GM21515 (cell line): ENCODE measurements around the gene DNAH6.

Experiments
- ATAC-seq: cut with Tn5 transposase; IDR thresholded peaks from one replicate; pipeline ENCODE4 v1.9.1; 2021; ENCODE audit not compliant: unreplicated experiment

Gene DNAH6

GRCh38 chr2:84830758-84831500 is 314.6 kb downstream of the DNAH6 start:
- no peak for ATAC-seq

DNA sequence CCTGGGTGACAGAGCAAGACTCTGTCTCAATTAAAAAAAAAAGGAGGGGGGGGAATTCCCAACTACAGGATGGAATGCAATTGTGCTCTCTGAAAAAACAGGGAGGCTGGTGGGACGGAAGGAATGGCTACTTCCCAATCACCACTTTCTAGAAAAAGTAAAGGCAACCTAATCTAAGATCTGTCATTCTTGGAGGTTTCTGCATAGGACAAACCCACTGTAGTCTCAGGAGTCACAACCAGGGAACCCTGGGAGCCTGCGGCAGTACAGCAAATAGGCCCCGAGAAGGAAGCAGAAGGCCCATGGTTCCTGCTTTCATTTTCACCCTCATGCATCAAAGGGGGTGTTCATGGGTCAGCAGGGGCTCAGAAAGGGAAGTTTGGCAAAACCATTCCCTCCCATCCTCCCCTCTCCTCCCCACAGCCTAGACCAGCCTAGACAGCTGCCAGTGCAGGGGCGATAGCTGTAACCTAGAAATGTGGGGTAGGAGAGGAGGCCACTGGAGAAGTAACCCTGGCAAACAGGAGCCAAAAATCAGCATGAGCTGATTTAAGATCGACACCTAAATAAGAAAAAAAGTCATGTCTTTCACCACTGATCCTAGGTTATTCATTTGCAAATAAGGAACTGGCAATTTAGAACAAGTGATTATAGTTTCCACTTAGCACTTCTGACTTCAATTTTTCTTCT is 316.6 kb downstream of the DNAH6 start:
- ATAC-seq, result peak; percentile 95

- no peak for ATAC-seq
These were observed 317.3 kb downstream of the DNAH6 start for GRCh38 chr2:84833481-84834150.

GRCh38 chr2:84836215-84836614 is 319.9 kb downstream of the DNAH6 start:
- no peak for ATAC-seq

DNA sequence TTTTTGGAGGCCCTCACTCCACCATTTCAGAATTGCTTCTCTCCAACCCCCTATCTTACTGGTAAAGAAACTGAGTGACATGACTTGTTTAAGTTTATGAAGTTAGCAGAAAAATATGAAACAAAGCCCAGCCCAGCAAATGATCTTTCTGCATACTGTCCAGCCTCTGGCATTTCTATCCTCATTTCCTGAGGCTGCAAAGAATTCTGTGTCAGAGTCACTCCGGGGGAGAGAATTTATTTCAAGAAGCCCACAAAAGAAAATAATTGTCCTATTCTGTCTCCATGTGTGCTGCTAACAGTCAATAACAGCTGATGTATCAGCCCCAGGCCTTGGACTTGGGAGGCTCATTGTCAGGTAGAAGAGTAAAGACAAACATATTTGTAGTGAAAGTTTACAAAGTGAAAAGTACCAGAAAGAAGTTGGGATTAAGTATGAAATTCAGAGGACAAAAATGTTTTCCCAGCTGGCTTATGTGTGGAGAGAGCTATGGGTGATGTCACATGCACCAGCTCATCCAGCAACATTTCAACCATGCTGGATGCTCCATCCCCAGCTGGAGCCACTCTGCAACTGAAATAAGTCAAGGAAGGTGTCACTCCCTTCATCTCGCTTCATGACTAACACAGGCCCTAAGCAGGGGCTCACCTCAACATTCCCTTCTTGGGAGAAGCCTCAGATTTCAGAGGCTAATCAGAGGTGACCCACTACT is 322.3 kb downstream of the DNAH6 start:
- no peak for ATAC-seq

GRCh38 chr2:84839851-84840250 is 323.6 kb downstream of the DNAH6 start:
- ATAC-seq, result no peak

- no peak for ATAC-seq
These were observed 324.0 kb downstream of the DNAH6 start for GRCh38 chr2:84840306-84840705.

- no peak for ATAC-seq
These were observed 325.3 kb downstream of the DNAH6 start for GRCh38 chr2:84841577-84841976.

DNA sequence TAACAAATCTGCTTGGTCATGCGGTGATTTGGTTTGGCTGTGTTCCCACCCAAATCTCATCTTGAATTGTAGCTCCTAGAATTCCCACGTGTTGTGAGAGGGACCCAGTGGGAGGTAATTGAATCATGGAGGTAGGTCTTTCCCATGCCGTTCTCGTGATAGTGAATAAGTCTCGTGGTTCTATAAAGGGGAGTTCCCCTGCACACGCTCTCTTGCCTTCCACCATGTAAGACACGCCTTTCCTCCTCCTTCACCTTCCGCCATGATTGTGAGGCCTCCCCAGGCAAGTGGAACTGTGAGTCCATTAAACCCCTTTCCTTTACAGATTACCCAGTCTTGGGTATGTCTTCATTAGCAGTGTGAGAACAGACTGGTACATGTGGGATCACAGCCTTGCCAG is 327.8 kb downstream of the DNAH6 start:
- no peak for ATAC-seq

DNA sequence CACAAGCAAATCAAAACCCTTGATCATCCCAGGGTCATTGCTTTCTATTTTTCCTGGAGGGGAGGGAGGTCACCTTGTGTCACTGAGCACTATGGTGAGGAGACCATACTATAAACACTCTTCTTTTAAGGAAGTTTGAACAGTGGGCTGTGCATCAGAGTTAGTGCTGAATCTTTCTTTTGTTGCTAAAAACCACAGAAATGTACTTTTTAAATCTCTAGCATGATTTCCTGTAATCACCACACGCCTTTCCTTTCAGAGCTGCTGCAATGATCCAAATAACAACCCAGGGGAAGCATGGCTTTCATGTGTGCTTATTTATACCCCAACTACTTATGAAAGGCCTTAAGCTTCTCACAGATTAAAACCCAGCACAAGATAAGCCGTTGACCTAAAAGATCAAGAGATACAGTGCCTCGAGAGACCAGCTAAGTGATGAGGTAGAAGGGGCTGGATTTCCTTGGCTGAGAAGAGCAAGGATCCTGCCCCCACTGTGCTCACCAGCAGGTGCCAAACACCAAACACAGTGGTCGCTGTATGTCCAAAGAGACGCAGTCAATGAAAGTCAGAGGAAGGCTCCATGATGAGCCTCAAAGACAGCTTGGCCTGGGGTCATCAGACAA is 329.9 kb downstream of the DNAH6 start:
- ATAC-seq, result no peak

GRCh38 chr2:84846741-84847142 is 330.4 kb downstream of the DNAH6 start:
- ATAC-seq, result no peak

DNA sequence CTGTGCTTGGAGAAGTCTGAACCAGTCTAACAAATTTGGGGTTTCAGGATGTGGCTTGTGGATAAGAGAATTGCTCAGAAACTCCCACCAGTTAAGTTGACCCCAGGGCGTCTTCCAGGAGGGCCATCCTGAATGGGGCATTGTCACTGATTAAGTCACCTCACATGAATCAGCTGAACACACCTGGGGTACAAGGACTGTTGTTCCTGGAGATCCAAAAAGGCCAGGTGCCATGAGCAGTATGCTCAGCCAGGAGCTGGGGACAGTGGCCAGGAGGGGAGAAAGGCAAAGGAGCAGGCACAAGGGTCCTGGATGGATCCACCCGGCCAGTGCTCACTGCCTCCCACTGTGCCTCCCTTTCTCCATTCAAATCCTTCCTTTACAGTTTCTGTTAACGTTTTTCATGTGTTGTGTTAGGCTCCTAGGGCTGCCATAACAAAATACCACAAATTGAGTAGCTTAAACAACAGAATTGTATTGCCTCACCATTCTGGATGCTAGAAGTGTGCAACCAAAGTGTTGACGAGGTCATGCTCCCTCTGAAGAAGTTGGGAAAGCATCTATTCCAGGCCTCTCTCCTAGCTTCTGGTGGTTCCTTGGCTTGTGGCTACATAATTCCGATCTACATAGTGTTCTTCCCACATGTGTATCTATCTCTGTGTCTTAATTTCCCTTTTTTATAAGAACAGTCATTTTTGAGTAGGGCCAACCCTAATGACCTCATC is 331.2 kb downstream of the DNAH6 start:
- ATAC-seq, result no peak

DNA sequence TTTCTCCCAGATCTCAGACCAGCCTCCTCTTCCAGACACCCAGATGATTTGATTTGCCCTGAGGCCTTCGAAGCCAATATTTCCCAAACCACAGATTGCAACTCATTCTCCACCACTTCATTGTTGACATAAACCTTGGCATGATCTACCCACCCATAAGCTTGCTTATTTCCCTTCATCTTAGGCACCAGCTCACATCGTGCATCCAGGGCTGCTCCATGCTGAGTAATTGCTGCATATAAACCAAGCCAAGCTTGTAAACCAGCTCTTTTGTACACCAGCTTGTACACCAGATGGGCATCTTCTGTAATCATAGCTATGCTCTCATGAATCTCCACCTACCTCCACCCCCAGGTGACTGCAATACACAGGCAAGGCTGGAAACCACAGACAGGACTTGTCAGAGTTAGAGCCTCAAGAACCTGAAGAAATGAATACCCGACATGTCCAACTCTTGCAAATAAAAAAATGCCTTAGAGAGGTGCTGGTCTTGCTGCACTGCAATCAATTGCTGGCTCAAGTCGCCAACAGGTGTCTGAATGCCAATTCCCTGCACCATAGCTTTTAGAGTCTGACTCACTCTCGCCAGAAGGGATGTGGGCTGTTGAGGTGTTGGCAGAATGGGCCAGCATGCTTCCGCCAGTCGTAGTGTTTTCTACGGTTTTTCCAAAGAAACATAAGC is 333.1 kb downstream of the DNAH6 start:
- no peak for ATAC-seq

DNA sequence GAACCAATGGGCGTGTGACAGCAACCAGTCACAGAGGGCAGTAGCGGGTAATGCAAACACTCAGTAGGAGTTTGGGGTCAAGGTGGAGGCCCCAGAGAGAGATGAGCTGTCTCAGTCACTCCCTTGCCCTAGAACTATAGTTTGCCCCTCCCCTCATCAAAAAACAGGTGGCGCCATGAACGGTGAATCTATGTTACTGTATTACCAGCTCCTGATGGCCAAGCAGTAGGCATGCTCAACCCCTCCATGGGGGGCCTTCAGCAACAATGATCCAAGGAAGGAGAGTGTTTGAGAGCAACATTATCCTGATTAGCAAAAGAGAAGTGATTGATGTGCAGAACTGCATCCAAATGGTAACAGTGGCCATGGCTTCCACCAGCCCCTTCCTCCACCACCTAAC is 334.2 kb downstream of the DNAH6 start:
- no peak for ATAC-seq

DNA sequence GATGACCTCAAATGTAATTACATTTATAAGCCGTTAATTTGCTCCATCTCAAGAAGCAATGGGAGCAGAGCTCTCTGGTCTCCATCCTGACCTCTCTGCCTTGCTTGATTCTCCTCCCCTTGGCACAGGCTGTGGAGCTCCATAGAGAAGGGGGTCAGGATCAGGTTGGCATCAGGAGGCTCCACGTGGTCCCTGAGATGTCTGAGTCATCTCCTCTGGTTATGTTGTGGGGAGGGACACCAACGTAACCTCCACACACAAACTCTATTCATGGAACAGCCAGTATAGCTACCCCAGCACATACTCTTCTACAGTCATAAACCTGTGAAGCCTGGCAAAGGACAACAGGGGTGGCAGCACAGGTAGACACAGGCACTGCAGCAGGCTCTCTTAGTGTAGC is 335.6 kb downstream of the DNAH6 start:
- ATAC-seq, result no peak

GRCh38 chr2:84854850-84855249 is 338.6 kb downstream of the DNAH6 start:
- ATAC-seq, result no peak

DNA sequence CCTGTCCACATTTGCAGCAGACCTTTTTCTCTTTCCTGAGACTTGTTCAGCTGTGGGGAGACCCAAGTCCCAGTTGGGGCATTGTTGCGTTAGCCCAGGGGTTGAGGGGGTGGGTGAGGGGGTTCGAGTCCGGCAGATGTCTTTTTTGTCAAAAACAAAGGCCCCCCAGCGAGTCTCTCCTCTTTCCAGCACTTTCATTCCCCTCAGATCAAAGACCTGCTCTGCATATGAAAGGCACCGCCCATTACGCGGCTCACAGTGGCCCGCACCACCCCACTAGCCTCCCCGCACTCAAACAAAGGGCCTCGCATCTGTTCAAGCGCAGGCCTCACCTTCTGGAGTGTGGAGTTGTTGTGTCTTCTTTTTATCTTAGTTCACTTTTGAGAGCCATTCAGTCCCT is 339.4 kb downstream of the DNAH6 start:
- no peak for ATAC-seq

- no peak for ATAC-seq
These were observed 340.5 kb downstream of the DNAH6 start for GRCh38 chr2:84856787-84857186.

GRCh38 chr2:84857566-84857965 is 341.3 kb downstream of the DNAH6 start:
- ATAC-seq, result no peak

DNA sequence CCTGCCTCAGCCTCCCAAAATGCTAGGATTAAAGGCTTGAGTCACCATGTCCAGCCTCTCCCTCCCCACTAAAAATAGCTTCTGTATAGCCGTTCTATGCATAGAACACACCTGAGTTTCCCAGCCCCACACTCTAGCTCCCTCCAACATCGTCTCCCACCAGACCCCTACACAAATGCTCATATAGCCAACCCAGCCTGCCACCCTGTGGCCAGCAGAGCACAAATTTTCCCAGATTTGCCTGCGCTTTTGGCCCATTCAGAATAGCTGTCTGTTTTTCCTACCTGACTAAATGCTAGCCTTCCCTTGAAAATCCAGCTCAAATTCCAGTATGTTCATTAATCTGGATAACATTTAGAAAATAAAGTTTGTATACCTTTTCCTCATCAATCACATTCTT is 341.8 kb downstream of the DNAH6 start:
- no peak for ATAC-seq
